ENCODE measurements around the gene CCDC187.

CCDC187 gene

GRCh38 chr9:136295055-136295454, 8.8 kb downstream of the CCDC187 start:
- no peak for TF ChIP-seq GATA3 (IDR thresholded peaks at IDR 0.05; ENCODE audit: low read depth, low read length)
- no peak for TF ChIP-seq GATA2 (IDR thresholded peaks at IDR 0.05; ENCODE audit: low read depth, low read length)

- no peak for TF ChIP-seq GATA3 (IDR thresholded peaks at IDR 0.05; ENCODE audit: low read depth, low read length)
- no peak for TF ChIP-seq GATA2 (IDR thresholded peaks at IDR 0.05; ENCODE audit: low read depth, low read length)
Measured at GRCh38 chr9:136294437-136294836, 9.5 kb downstream of the CCDC187 start.

- no peak for TF ChIP-seq GATA3 (IDR thresholded peaks at IDR 0.05; ENCODE audit: low read depth, low read length)
- no peak for TF ChIP-seq GATA2 (IDR thresholded peaks at IDR 0.05; ENCODE audit: low read depth, low read length)
Measured at GRCh38 chr9:136293476-136294077, 10.3 kb downstream of the CCDC187 start.

GRCh38 chr9:136292591-136293448, 11.1 kb downstream of the CCDC187 start:
- no peak for TF ChIP-seq GATA3 (IDR thresholded peaks at IDR 0.05; ENCODE audit: low read depth, low read length)
- no peak for TF ChIP-seq GATA2 (IDR thresholded peaks at IDR 0.05; ENCODE audit: low read depth, low read length)

- no peak for TF ChIP-seq GATA3 (IDR thresholded peaks at IDR 0.05; ENCODE audit: low read depth, low read length)
- no peak for TF ChIP-seq GATA2 (IDR thresholded peaks at IDR 0.05; ENCODE audit: low read depth, low read length)
Measured at GRCh38 chr9:136292026-136292538, 11.8 kb downstream of the CCDC187 start.

GRCh38 chr9:136291306-136292025, 12.4 kb downstream of the CCDC187 start:
- no peak for TF ChIP-seq GATA3 (IDR thresholded peaks at IDR 0.05; ENCODE audit: low read depth, low read length)
- no peak for TF ChIP-seq GATA2 (IDR thresholded peaks at IDR 0.05; ENCODE audit: low read depth, low read length)

- TF ChIP-seq GATA2 (IDR thresholded peaks at IDR 0.05; ENCODE audit: low read depth, low read length) = no peak
- no peak for TF ChIP-seq GATA3 (IDR thresholded peaks at IDR 0.05; ENCODE audit: low read depth, low read length)
Measured at GRCh38 chr9:136290508-136291000, 13.3 kb downstream of the CCDC187 start.

- TF ChIP-seq GATA2 (IDR thresholded peaks at IDR 0.05; ENCODE audit: low read depth, low read length) = no peak
- no peak for TF ChIP-seq GATA3 (IDR thresholded peaks at IDR 0.05; ENCODE audit: low read depth, low read length)
Measured at GRCh38 chr9:136289651-136290507, 14.0 kb downstream of the CCDC187 start.

GRCh38 chr9:136287960-136288753, 15.7 kb downstream of the CCDC187 start:
- TF ChIP-seq GATA2 (IDR thresholded peaks at IDR 0.05; ENCODE audit: low read depth, low read length) (no peak), GATA3 (IDR thresholded peaks at IDR 0.05; ENCODE audit: low read depth, low read length) (no peak)

- no peak for TF ChIP-seq GATA2 (IDR thresholded peaks at IDR 0.05; ENCODE audit: low read depth, low read length)
- TF ChIP-seq GATA3 (IDR thresholded peaks at IDR 0.05; ENCODE audit: low read depth, low read length) = no peak
Measured at GRCh38 chr9:136286987-136287379, 16.9 kb downstream of the CCDC187 start.

- TF ChIP-seq GATA3 (IDR thresholded peaks at IDR 0.05; ENCODE audit: low read depth, low read length) = no peak
- TF ChIP-seq GATA2 (IDR thresholded peaks at IDR 0.05; ENCODE audit: low read depth, low read length) = no peak
Measured at GRCh38 chr9:136286359-136286986, 17.4 kb downstream of the CCDC187 start.
